Adrenal gland (tissue), 12 donors: ENCODE measurements around the gene TSPAN4. TPM values are rescaled to one million over a fixed set of nuclear protein-coding genes. Genes with fewer than 3 reads are reported as not detected.

Experiments used
- DNase-seq, 7 donors: peaks; one replicate each; pipeline ENCODE4 v3.0.0-alpha.2; 2019 to 2020
- H3K27ac ChIP-seq, 5 donors: fragments of 200-600 bp; sonication (generic) in 4 of 5; 1 replicate in 3 of 5; 2 replicates in 2 of 5; pipeline versions ENCODE4 v1.5.1 to v1.8.0; 2016 to 2020; ENCODE audit warnings: mild to moderate bottlenecking in 1 of 5
- H3K27me3 ChIP-seq: fragments of 200-600 bp; 2 replicates; pipeline ENCODE4 v1.8.0; 2021
- H3K36me3 ChIP-seq, 2 donors: fragments of 200-600 bp; replicated peaks in 1 of 2; 1 replicate in 1 of 2; 2 replicates in 1 of 2; pipeline versions ENCODE4 v1.5.1 to v1.8.0; 2018 to 2022
- H3K4me1 ChIP-seq, 2 donors: fragments of 200-600 bp; replicated peaks in 1 of 2; 1 replicate in 1 of 2; 2 replicates in 1 of 2; pipeline versions ENCODE4 v1.5.1 to v1.8.0; 2018 to 2021
- H3K4me3 ChIP-seq, 4 donors: fragments of 200-600 bp; sonication (generic) in 3 of 4; one replicate each; pipeline ENCODE4 v1.5.1; 2016 to 2018
- H3K9me3 ChIP-seq, 3 donors: fragments of 200-600 bp; sonication (generic) in 1 of 3; replicated peaks in 1 of 3; 1 replicate in 2 of 3; 2 replicates in 1 of 3; pipeline versions ENCODE4 v1.5.1 to v1.8.0; 2016 to 2021
- POLR2A ChIP-seq, 2 donors: fragments of 450-650 bp; IDR thresholded peaks; one replicate each; pipeline ENCODE4 v1.6.1; 2017; ENCODE audit warnings: antibody characterized with exemption in 2 of 2, mild to moderate bottlenecking in 2 of 2, moderate library complexity in 1 of 2
- WGBS, 4 donors: extraction: QIAGEN DNeasy Blood & Tissue Kit in 2 of 4; methylation state at CpG; one replicate each; pipeline versions ENCODE4 v1.1.5 to v1.1.7; 2013 to 2017; 5-methylcytosine and 5-hydroxymethylcytosine counted together
- intact Hi-C, 2 donors: fragments of 100-400 bp; cut with DNase I; formaldehyde crosslinking; loops; one replicate each; pipeline versions ENCODE4 v1.14.1 to v1.15.0; 2022 to 2023
- polyA plus RNA-seq, 3 donors: library from polyadenylated mRNA; stranded (reverse); fragments of 200-250 nt in 2 of 3; fragments of 350-450 nt in 1 of 3; fragmentation: Illumina TruSeq in 1 of 3; extraction: RNeasy Lipid Tissue Mini Kit (QIAGEN cat#74804) in 1 of 3; gene quantifications; one replicate each; pipeline ENCODE4 v1.2.3, GENCODE V29; 2013 to 2014
- total RNA-seq, 9 donors: library from RNA; depleted of rRNA in 4 of 9; stranded (reverse); fragments of >200 nt in 4 of 9; fragments of 120-200 nt in 1 of 9; fragmentation: NEBNext Ultra II Directional in 1 of 9; extraction: Animal tissue kit (Norgen Biotek cat#: 25700) in 1 of 9; gene quantifications; one replicate each; pipeline versions ENCODE4 v1.1.0 to v1.2.4, GENCODE V29; 2013 to 2023
- TF ChIP-seq, protein P1 (sequence below), 6 experiments: fragments of 450-650 bp in 4 of 6; fragments of 200-600 bp in 2 of 6; sonication (generic) in 1 of 6; IDR thresholded peaks; 1 replicate in 5 of 6; 2 replicates in 1 of 6; pipeline versions ENCODE4 v1.5.1 to v1.8.0; 2016 to 2021; ENCODE audit warnings: antibody characterized with exemption in 6 of 6, mild to moderate bottlenecking in 2 of 6, moderate library complexity in 1 of 6
- donor health status: healthy with polysubstance abuse.
- donor health status: Bipolar disorder and iron deficiency.
- donor health status: DM: yes; HTN: yes; CAD: no.
- donor health status: DM: no; HTN: no; CAD: no.
- donor health status: DM: no; HTN: no; CAD: no.
- donor health status: DM: yes; HTN: yes; CAD: no.

Gene TSPAN4
- total and polyA plus RNA-seq, 12 donors, result 5.2 to 207 (median 53.5) TPM

DNA sequence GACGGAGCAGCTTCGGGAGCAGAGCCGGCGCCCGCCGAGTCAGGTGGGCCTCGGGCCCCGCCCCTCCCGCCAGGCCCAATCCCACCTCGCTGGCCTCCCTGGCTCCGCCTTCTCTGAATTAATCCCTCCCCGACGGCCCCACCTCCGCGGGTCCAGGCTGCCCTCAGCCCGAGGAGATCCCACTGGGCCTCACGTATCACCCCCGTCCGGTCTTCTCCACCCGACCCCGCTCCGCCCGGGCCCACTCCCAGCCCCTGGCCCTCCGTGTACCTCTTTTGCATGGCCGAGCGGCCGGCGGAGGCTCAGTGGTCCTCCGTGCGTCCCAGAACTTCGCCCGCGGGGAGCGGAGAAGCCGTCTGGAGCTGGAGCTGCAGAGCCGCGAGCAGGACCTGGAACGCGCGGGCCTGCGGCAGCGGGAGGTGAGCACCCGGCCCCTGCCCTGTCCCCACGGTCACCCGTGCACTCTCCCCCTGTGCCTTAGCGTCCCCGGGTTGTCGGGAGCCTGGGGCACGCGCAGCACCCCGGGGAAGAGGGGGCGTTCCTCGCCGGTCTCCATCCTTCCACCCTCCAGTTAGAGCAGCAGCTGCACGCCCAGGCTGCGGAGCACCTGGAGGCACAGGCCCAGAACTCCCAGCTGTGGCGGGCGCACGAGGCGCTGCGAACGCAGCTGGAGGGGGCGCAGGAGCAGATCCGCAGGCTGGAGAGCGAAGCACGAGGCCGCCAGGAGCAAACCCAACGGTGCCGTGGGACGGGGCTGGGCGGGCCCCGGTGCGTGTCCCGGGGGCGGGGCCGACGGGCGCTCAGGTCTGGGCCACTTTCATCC lies 12.1 kb upstream of the TSPAN4 start:
- Histone ChIP-seq H3K27ac (peak overlapping the region in 2 of 5 donors; percentile 53 to 87), H3K4me1 (peaks cover 52 to 84% of the 10 kb centered on the region in 2 donors), H3K27me3 (no peaks in the 10 kb centered on the region), H3K4me3 (peak overlapping the region in 2 of 4 donors; percentile 8 to 54), H3K9me3 (no peaks in the 10 kb centered on the region), H3K36me3 (no peaks in the 10 kb centered on the region)
- WGBS, 4 donors, result 38 to 44% (median 42%) methylated on average over 15 to 78 of the region's 78 CpGs
- intact Hi-C loops, result no loop called here
- peak in 6 of 7 donors; percentile 61 to 85 (median 68) for DNase-seq
- no peak for TF ChIP-seq POLR2A (IDR thresholded peaks at IDR 0.05)
- TF ChIP-seq, protein P1, sequence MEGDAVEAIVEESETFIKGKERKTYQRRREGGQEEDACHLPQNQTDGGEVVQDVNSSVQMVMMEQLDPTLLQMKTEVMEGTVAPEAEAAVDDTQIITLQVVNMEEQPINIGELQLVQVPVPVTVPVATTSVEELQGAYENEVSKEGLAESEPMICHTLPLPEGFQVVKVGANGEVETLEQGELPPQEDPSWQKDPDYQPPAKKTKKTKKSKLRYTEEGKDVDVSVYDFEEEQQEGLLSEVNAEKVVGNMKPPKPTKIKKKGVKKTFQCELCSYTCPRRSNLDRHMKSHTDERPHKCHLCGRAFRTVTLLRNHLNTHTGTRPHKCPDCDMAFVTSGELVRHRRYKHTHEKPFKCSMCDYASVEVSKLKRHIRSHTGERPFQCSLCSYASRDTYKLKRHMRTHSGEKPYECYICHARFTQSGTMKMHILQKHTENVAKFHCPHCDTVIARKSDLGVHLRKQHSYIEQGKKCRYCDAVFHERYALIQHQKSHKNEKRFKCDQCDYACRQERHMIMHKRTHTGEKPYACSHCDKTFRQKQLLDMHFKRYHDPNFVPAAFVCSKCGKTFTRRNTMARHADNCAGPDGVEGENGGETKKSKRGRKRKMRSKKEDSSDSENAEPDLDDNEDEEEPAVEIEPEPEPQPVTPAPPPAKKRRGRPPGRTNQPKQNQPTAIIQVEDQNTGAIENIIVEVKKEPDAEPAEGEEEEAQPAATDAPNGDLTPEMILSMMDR (IDR thresholded peaks at IDR 0.05), result no peak

DNA sequence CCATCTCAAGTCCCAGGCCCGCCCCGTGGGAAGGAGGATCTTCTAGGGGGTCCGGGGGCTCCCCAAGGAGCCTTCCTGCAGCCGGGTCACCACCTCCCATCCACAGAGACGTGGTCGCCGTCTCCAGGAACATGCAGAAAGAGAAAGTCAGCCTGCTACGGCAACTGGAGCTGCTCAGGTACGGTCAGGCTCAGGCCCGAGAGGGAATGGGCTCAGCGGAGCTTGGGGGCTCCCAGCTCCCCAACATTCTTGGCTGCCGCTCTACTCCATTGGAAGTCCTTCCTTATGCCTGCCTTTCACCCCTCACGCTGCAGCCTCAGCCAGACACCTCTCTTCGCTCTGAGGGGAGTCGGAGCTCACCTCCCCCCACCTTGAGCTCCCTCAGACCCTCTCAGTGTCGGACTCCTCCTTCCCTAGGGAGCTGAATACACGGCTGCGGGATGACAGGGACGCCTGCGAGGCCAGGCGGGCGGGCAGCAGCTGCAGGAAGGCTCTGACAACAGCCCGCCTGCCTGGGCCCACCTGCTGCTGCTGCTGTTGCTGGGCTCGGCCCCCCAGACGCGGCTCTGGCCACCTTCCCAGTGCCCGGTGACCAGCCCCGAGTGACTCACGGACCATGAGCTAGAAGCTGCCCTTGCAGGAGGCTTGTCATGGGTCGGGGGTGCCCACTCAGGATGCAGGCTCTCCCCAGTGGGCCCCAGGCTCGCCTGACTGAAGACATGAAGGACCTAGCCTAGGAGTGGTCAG lies 11.4 kb upstream of the TSPAN4 start:
- Histone ChIP-seq H3K4me1 (peaks cover 52 to 84% of the 10 kb centered on the region in 2 donors), H3K9me3 (no peaks in the 10 kb centered on the region), H3K4me3 (peak overlapping the region in 1 of 4 donors; percentile 54), H3K27me3 (no peaks in the 10 kb centered on the region), H3K27ac (peak overlapping the region in 3 of 5 donors; percentile 87 to 90 (median 87)), H3K36me3 (peaks cover 0 to 4% of the 10 kb centered on the region in 2 donors)
- 55 to 81% (median 59%) methylated on average over 11 to 31 of the region's 31 CpGs for WGBS, 4 donors
- TF ChIP-seq, protein P1 (IDR thresholded peaks at IDR 0.05), result no peak
- TF ChIP-seq POLR2A (IDR thresholded peaks at IDR 0.05), result peak in 1 of 2 donors; percentile 71
- intact Hi-C loops, result no loop called here
- DNase-seq, result peak; percentile 80 to 90 (median 84)

DNA sequence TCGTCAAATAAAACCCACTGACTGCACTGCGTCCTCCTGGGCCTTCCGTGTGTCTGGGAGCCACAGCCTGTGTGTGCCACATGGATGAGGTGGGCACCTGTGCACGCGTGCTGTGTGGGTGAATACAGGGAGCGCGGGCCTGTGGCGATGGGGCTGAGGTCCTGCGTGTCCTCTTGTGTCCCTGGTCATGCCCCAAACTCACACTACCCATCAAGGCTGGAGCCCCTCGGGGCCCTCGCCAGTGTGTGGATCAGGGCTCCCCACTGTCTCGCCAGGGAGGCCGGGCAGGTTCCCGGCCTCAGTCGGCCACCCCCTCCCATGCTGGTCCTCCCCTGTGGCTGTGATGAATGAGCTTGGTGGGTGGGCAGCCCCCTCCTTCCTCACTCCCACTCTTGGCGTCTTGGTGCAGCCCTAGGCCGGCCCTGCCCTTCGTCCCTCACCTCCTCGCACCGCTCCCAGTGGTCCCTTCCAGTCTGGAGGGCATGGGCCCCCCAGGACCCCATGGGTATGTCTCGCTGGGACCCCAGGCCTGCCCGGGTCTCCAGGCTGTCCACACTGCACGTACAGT lies 10.6 kb upstream of the TSPAN4 start:
- Histone ChIP-seq H3K4me3 (peak overlapping the region in 2 of 4 donors; percentile 10 to 91), H3K36me3 (peaks cover 0 to 10% of the 10 kb centered on the region in 2 donors), H3K4me1 (peaks cover 47 to 77% of the 10 kb centered on the region in 2 donors), H3K27ac (peak overlapping the region in 4 of 5 donors; percentile 38 to 90 (median 87)), H3K9me3 (no peaks in the 10 kb centered on the region), H3K27me3 (no peaks in the 10 kb centered on the region)
- DNase-seq, result peak in 1 of 7 donors; percentile 57
- intact Hi-C loops, result no loop called here
- 48 to 80% (median 58%) methylated on average over 11 to 23 of the region's 23 CpGs for WGBS, 4 donors
- TF ChIP-seq POLR2A (IDR thresholded peaks at IDR 0.05), result no peak
- TF ChIP-seq, protein P1 (IDR thresholded peaks at IDR 0.05), result no peak
